Measurements from ENCODE around the gene UGT1A1. TPM values are rescaled to one million over a fixed set of nuclear protein-coding genes. Genes with fewer than 3 reads are reported as not detected.

UGT1A1 gene
- total and polyA plus RNA-seq, 2 experiments from 2014 or later = not detected

DNA sequence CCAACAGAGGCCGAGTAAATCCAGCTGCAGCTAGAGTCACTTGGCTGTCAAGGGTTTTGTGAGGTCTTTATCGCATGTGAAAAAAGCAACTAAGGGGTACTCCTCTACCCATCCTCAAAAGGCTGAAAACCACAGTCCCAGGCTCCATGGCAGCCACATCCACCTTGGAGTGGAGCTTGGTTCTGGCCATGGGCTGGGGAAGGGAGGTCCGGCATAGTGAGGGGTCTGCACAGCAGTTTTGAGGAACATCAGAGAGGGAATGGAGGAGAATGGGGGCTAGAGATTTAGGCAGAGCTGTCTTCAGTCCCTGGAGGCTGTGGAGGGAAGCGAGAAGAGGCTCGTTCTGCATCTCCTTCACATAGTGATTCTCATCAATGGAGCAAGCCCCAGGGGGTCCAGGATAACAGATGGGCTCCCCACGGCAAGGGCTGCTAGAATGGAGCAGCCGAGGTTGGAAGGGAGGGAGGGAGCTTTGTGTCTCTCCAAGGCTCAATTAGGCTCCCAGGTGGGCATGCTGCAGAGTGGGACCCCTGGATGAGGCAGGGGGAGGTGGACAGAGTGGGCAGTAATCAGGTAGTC lies 39.1 kb downstream of the UGT1A1 start:
- TF ChIP-seq, protein P1, sequence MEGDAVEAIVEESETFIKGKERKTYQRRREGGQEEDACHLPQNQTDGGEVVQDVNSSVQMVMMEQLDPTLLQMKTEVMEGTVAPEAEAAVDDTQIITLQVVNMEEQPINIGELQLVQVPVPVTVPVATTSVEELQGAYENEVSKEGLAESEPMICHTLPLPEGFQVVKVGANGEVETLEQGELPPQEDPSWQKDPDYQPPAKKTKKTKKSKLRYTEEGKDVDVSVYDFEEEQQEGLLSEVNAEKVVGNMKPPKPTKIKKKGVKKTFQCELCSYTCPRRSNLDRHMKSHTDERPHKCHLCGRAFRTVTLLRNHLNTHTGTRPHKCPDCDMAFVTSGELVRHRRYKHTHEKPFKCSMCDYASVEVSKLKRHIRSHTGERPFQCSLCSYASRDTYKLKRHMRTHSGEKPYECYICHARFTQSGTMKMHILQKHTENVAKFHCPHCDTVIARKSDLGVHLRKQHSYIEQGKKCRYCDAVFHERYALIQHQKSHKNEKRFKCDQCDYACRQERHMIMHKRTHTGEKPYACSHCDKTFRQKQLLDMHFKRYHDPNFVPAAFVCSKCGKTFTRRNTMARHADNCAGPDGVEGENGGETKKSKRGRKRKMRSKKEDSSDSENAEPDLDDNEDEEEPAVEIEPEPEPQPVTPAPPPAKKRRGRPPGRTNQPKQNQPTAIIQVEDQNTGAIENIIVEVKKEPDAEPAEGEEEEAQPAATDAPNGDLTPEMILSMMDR (IDR thresholded peaks at IDR 0.05; ENCODE audit: low read depth, low read length) = no peak
- Histone ChIP-seq H3K27me3 (no peaks in the 10 kb centered on the region), H3K27ac (no peak overlapping the region), H3K9me3 (ENCODE audit: low read depth) (no peaks in the 10 kb centered on the region), H3K36me3 (no peaks in the 10 kb centered on the region), H3K4me1 (ENCODE audit: low read depth) (no peaks in the 10 kb centered on the region), H3K4me3 (no peak overlapping the region)
- DNase-seq (ENCODE audit: low read depth in 1 of 2, low spot score in 1 of 2) = no peak

DNA sequence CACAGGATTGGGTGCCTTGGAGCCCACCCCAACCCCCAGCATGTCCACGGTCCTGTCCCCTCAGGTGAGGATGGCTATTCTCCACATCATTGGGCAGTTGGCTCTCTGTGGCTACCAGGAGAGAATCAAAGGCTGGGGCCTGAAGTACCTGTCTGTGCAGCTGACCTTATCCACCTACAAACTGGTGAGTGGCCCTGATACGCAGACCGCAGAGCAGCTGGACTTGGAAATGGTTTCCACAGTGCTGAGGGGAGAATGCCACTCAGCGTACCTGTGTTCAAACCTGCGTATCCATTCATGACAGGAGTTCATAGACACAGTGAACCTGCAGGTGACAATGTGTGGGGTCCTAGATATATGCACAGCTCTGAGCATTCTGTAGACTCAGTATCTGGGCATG lies 39.6 kb downstream of the UGT1A1 start:
- TF ChIP-seq, protein P1 (IDR thresholded peaks at IDR 0.05; ENCODE audit: low read depth, low read length) = no peak
- no peak for DNase-seq (ENCODE audit: low read depth in 1 of 2, low spot score in 1 of 2)
- no peaks in the 10 kb centered on the region for H3K4me1 ChIP-seq (ENCODE audit: low read depth)
- H3K27ac ChIP-seq = no peak overlapping the region
- H3K27me3 ChIP-seq = no peaks in the 10 kb centered on the region
- no peaks in the 10 kb centered on the region for H3K36me3 ChIP-seq
- H3K9me3 ChIP-seq (ENCODE audit: low read depth) = no peaks in the 10 kb centered on the region
- H3K4me3 ChIP-seq = no peak overlapping the region

DNA sequence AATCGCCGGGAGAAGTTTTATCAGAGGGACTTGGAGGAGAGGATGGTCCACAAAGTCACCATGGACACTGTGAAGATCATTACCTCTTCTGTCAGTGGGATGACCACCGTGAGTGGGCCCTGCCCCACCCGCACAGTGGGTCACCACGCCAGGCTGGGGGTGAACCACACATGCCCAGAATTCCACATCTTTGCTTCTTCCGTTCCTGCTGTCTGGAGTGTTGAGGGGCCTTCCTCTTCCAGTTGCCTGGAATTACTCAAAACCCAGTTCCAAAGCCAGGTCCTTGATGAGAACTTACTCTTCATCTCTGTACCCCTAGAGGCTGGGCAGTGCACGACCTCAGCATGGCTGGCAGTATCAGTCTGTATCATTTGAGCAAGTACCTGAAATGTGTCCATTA lies 40.1 kb downstream of the UGT1A1 start:
- DNase-seq (ENCODE audit: low read depth in 1 of 2, low spot score in 1 of 2) = no peak
- H3K36me3 ChIP-seq = no peaks in the 10 kb centered on the region
- TF ChIP-seq, protein P1 (IDR thresholded peaks at IDR 0.05; ENCODE audit: low read depth, low read length) = no peak
- no peak overlapping the region for H3K27ac ChIP-seq
- H3K27me3 ChIP-seq = no peaks in the 10 kb centered on the region
- no peak overlapping the region for H3K4me3 ChIP-seq
- no peaks in the 10 kb centered on the region for H3K9me3 ChIP-seq (ENCODE audit: low read depth)
- H3K4me1 ChIP-seq (ENCODE audit: low read depth) = no peaks in the 10 kb centered on the region

DNA sequence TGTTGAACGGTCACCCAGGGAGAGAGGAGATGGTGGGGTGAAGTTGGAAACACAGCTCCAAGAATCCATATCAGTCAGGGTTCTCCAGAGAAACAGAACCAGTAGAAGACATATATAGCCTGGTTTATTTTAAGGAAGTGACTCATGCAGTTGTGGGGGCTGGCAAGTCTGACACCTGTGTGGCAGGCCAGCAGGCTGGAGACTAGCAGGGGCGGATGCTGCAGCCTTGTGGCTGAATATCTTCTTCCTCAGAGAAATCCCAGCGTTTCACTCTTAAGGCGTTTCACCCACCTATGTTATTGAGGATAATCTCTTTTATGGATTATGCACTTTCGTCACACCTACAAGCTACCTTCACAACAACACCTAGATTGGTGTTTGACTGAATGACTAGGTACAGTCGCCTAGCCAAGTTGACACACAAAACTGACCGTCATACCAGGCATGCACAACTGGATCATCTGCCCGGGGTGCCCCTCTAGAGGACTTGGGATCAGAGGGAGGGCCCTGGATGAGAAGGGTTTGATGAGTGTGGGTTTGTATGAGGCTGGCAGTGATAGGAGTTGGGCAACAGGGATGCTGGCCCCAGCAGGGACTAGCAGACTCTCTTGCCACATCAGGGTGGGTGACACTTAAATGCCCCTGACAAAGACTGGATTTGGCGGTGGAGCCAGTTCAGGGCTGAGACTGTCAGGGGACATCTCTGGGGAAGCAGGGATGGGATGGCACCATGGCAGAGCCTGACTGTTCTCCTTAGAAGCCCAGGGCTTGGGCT lies 41.5 kb downstream of the UGT1A1 start:
- Histone ChIP-seq H3K27me3 (no peaks in the 10 kb centered on the region), H3K4me3 (no peak overlapping the region), H3K9me3 (ENCODE audit: low read depth) (no peaks in the 10 kb centered on the region), H3K36me3 (no peaks in the 10 kb centered on the region), H3K4me1 (ENCODE audit: low read depth) (no peaks in the 10 kb centered on the region), H3K27ac (no peak overlapping the region)
- TF ChIP-seq, protein P1 (IDR thresholded peaks at IDR 0.05; ENCODE audit: low read depth, low read length) = no peak
- DNase-seq (ENCODE audit: low read depth in 1 of 2, low spot score in 1 of 2) = peak in 1 of 2 donors; percentile 32

DNA sequence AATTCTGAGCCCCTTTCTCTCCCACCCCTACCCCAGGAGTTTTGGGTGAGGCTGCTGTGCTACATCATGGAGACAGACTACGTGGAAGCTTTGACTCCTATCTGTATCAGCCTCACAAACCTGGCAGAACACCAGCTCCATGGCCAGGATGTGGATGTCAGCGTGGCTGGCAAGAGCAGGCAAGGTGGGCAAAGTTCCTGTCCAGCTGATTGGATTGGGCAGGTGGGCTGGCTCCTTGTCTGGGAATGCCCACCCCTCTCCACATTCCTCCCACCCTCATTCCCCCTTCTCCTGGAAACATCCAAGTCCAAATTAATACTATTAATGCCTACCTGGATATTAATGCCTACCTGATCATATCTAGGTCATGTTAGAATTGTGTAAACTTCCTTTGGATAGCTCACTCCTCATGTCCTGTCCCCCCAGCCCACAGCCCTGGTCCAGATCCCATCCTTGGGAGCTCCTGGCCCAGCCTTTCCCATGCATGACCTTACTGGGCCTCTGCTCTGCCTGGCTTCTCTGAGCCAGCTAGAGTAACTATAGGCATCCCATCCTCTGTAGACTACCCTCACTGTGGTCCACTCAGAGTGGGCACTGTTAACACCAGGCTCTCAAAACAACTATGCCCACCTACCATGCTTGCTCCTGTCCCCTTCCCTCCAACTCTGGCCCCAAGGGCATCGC lies 42.2 kb downstream of the UGT1A1 start:
- Histone ChIP-seq H3K9me3 (ENCODE audit: low read depth) (no peaks in the 10 kb centered on the region), H3K27ac (no peak overlapping the region), H3K4me1 (ENCODE audit: low read depth) (no peaks in the 10 kb centered on the region), H3K27me3 (no peaks in the 10 kb centered on the region), H3K4me3 (no peak overlapping the region), H3K36me3 (no peaks in the 10 kb centered on the region)
- TF ChIP-seq, protein P1 (IDR thresholded peaks at IDR 0.05; ENCODE audit: low read depth, low read length) = no peak
- DNase-seq (ENCODE audit: low read depth in 1 of 2, low spot score in 1 of 2) = no peak

All from cardiac muscle cell (in vitro differentiated cells and primary cell).